T1000 (cell line): Measurements from ENCODE around the gene CNN2.

Experiments
- DNase-seq: peaks from one replicate; lab custom pipeline; 2025; ENCODE audit warnings: mixed read lengths; lab: John Stamatoyannopoulos, UW

CNN2 gene

GRCh38 chr19:1026783-1027649 lies 608 bp downstream of the CNN2 start:
- DNase-seq: no peak

- DNase-seq: no peak
Observed at GRCh38 chr19:1027650-1028061, 1.2 kb downstream of the CNN2 start.

- peak; percentile 89 for DNase-seq
Observed at GRCh38 chr19:1028062-1028926, 1.9 kb downstream of the CNN2 start.

- no peak for DNase-seq
Observed at GRCh38 chr19:1032264-1032867, 6.0 kb downstream of the CNN2 start.

GRCh38 chr19:1035998-1036621 lies 9.7 kb downstream of the CNN2 start:
- DNase-seq: no peak

- DNase-seq: no peak
Observed at GRCh38 chr19:1037621-1038064, 11.2 kb downstream of the CNN2 start.

GRCh38 chr19:1038978-1039645 lies 12.7 kb downstream of the CNN2 start:
- no peak for DNase-seq

GRCh38 chr19:1039646-1040475 lies 13.5 kb downstream of the CNN2 start, which contains the start of gene ABCA7:
Gene ABCA7, plus strand, starts transcription at chr19:1040107. Its CDS starts 1,255 bp downstream, at chr19:1041362.
- peak; percentile 98 for DNase-seq

- peak; percentile 88 for DNase-seq
Observed at GRCh38 chr19:1040476-1041271, 14.3 kb downstream of the CNN2 start.

- no peak for DNase-seq
Observed at GRCh38 chr19:1041272-1041834, 14.9 kb downstream of the CNN2 start.

- no peak for DNase-seq
Observed at GRCh38 chr19:1041835-1042685, 15.7 kb downstream of the CNN2 start.

GRCh38 chr19:1042689-1043511 lies 16.5 kb downstream of the CNN2 start:
- DNase-seq: no peak

GRCh38 chr19:1045247-1045603 lies 18.8 kb downstream of the CNN2 start:
- DNase-seq: peak; percentile 66

- DNase-seq: no peak
Observed at GRCh38 chr19:1046117-1046626, 19.8 kb downstream of the CNN2 start.

GRCh38 chr19:1046836-1047695 lies 20.7 kb downstream of the CNN2 start:
- no peak for DNase-seq

- DNase-seq: no peak
Observed at GRCh38 chr19:1047696-1048147, 21.3 kb downstream of the CNN2 start.
